Keratinocyte (primary cell): ENCODE measurements around the gene NAT10. TPM values are rescaled to one million over a fixed set of nuclear protein-coding genes. Genes with fewer than 3 reads are reported as not detected.

Source experiments
- DNase-seq: peaks from one replicate; pipeline ENCODE4 v3.0.0-alpha.2; 2011; ENCODE audit warnings: low read depth, missing footprints, low spot score
- FAIRE-seq: peaks from 2 replicates; lab custom pipeline; 2011; peaks lifted over from hg19 to GRCh38; lab: Jason Lieb, UNC
- H2AFZ ChIP-seq: 2 replicates; pipeline ENCODE4 v1.6.0; 2012; ENCODE audit warnings: low read length, control low read depth, inconsistent platforms; ENCODE audit not compliant: control insufficient read depth
- H3K27ac ChIP-seq: 2 replicates; pipeline ENCODE4 v1.5.1; 2011; ENCODE audit warnings: low read length; ENCODE audit not compliant: control insufficient read depth, insufficient read depth
- H3K27me3 ChIP-seq: 3 replicates; pipeline ENCODE4 v1.6.0; 2011; ENCODE audit warnings: low read length; ENCODE audit not compliant: control insufficient read depth, insufficient read depth; ENCODE audit errors: extremely low read depth
- H3K36me3 ChIP-seq, 2 experiments: 2 replicates in 1 of 2; 3 replicates in 1 of 2; pipeline ENCODE4 v1.5.1; 2011; ENCODE audit warnings: low read length in 2 of 2, mild to moderate bottlenecking in 1 of 2; ENCODE audit not compliant: control insufficient read depth in 2 of 2, insufficient read depth in 2 of 2; ENCODE audit errors: extremely low read depth in 1 of 2
- H3K4me1 ChIP-seq: 3 replicates; pipeline ENCODE4 v1.5.1; 2011; ENCODE audit warnings: low read length; ENCODE audit not compliant: control insufficient read depth, insufficient read depth; ENCODE audit errors: extremely low read depth
- H3K4me2 ChIP-seq: 3 replicates; pipeline ENCODE4 v1.6.0; 2011; ENCODE audit warnings: low read depth, low read length; ENCODE audit not compliant: control insufficient read depth, insufficient read depth; ENCODE audit errors: extremely low read depth
- H3K4me3 ChIP-seq, 3 experiments: fragments of 200-600 bp in 1 of 3; sonication (generic) in 1 of 3; 2 replicates in 2 of 3; 3 replicates in 1 of 3; pipeline ENCODE4 v1.5.1; 2011 to 2016; ENCODE audit warnings: low read length in 3 of 3, mild to moderate bottlenecking in 3 of 3, control low read depth in 2 of 3, inconsistent platforms in 1 of 3, low read depth in 1 of 3, mixed read lengths in 1 of 3, mixed run types in 1 of 3, moderate library complexity in 1 of 3; ENCODE audit not compliant: control insufficient read depth in 2 of 3, insufficient read depth in 2 of 3; ENCODE audit errors: extremely low read depth in 1 of 3
- H3K79me2 ChIP-seq: 2 replicates; pipeline ENCODE4 v1.6.0; 2012; ENCODE audit warnings: low read length; ENCODE audit not compliant: control insufficient read depth, insufficient read depth
- H3K9ac ChIP-seq: 3 replicates; pipeline ENCODE4 v1.6.0; 2011; ENCODE audit warnings: low read length; ENCODE audit not compliant: control insufficient read depth, insufficient read depth; ENCODE audit errors: extremely low read depth
- H3K9me1 ChIP-seq: 3 replicates; pipeline ENCODE4 v1.6.0; 2011; ENCODE audit warnings: low read length; ENCODE audit not compliant: control insufficient read depth, insufficient read depth; ENCODE audit errors: extremely low read depth
- H3K9me3 ChIP-seq: 2 replicates; pipeline ENCODE4 v1.5.1; 2012; ENCODE audit warnings: low read depth, low read length; ENCODE audit not compliant: control insufficient read depth
- H4K20me1 ChIP-seq: 3 replicates; pipeline ENCODE4 v1.6.0; 2011; ENCODE audit warnings: low read length; ENCODE audit not compliant: control insufficient read depth, insufficient read depth; ENCODE audit errors: extremely low read depth
- EZH2 ChIP-seq: IDR thresholded peaks from one replicate; pipeline ENCODE4 v1.6.1; 2012; ENCODE audit warnings: inconsistent platforms, mild to moderate bottlenecking, low read length, moderate library complexity
- dilution Hi-C: fragments of 300-500 bp; cut with MboI; formaldehyde crosslinking; loops from one replicate; pipeline ENCODE4 v1.7.0; 2020; ENCODE audit warnings: low sequenced_read_pairs; ENCODE audit not compliant: extremely low pct_ligation_motif_present
- polyA minus RNA-seq, 3 experiments: library from RNA; depleted of rRNA, polyadenylated mRNA; stranded (reverse); fragments of >200 nt; gene quantifications; 1 replicate in 1 of 3; 2 replicates in 1 of 3; 3 replicates in 1 of 3; pipeline ENCODE4 v1.2.3, GENCODE V29; 2011
- polyA plus RNA-seq, 5 experiments: library from polyadenylated mRNA; depleted of rRNA in 3 of 5; stranded (reverse) in 3 of 5; stranded (forward) in 1 of 5; unstranded in 1 of 5; fragments of >200 nt; gene quantifications; 1 replicate in 1 of 5; 2 replicates in 3 of 5; 3 replicates in 1 of 5; pipeline versions ENCODE4 v1.2.1 to v1.2.3, GENCODE V29; 2011 to 2012; ENCODE audit warnings: missing spikeins in 2 of 5, low read depth in 1 of 5, low replicate concordance in 1 of 5
- TF ChIP-seq, protein P1 (sequence below), 3 experiments: IDR thresholded peaks in 1 of 3; conservative IDR thresholded peaks in 1 of 3; optimal IDR thresholded peaks in 1 of 3; 2 replicates in 2 of 3; 3 replicates in 1 of 3; pipeline versions ENCODE3 to v1.5.1; 2011; ENCODE audit warnings: low read length in 3 of 3, mild to moderate bottlenecking in 3 of 3, moderate library complexity in 2 of 3, control low read depth in 1 of 3, inconsistent platforms in 1 of 3; ENCODE audit not compliant: insufficient read depth in 2 of 3; ENCODE audit errors: extremely low read depth in 1 of 3

The NAT10 gene
- polyA plus RNA-seq (36.1 to 44.0 TPM (median 42.1 TPM) in 3 replicates), polyA minus RNA-seq (66.2 to 70.0 TPM (median 68.5 TPM) in 3 replicates)
- polyA plus RNA-seq (2011; ENCODE audit: low read depth), result 199 TPM
- 23.8 and 24.8 TPM in 2 replicates for polyA plus RNA-seq (2011; cell fraction: cytosol; rRNA removed)
- 65.1 and 72.8 TPM in 2 replicates for polyA plus RNA-seq (2011; cell fraction: nucleus; rRNA removed)
- polyA plus RNA-seq (2012; ENCODE audit: low replicate concordance), result 24.5 and 39.6 TPM in 2 replicates
- polyA minus RNA-seq (2011; cell fraction: cytosol; rRNA and poly(A)+ RNA removed), result 34.9 TPM
- 47.1 and 73.1 TPM in 2 replicates for polyA minus RNA-seq (2011; cell fraction: nucleus; rRNA and poly(A)+ RNA removed)

DNA sequence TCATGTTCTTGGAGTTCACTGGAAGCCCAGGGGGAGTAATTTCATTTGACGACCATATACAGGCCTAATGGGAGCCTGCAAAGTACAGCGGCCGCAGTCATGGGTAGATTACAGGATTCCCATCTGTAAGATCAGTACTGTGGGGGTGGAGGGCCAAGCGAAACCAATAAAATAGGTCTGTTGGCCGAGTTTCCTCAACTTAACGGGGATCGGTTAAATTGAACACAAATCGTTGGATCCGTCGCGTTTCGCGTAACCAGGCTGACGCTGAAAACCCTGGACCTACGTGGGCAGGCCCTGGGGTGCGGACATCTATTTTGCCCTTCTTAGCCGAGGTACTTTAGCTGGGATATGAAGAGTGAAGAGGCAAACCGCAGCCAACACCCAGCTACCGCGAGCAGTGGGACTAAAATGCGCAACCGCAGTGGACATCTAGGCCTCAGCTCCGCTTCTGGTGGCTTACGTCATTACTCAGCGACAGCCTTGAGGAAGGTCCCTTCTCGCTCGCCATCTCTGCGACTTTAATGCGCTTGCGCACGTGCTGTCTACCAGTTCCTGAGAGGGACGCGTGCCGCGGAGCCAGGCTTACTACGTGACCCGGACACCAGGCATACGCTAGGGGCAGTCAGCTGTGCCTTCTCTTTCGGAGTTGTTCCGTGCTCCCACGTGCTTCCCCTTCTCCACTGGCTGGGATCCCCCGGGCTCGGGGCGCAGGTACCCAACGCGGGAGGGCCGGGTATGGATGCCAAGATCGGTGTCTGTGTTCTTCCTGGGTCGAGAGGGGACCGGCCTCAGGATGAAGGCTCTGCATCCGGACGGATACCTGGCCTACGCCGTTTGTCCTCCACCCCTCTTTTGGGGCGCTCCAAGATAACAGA is at the start of gene NAT10:
TSS of gene NAT10 (plus strand) at position 551 of the 878 bp plus-strand sequence. CDS start 2,597 bp downstream, outside the sequence.
- H2AFZ ChIP-seq, result peak within 1 kb of the TSS; percentile 92

DNA sequence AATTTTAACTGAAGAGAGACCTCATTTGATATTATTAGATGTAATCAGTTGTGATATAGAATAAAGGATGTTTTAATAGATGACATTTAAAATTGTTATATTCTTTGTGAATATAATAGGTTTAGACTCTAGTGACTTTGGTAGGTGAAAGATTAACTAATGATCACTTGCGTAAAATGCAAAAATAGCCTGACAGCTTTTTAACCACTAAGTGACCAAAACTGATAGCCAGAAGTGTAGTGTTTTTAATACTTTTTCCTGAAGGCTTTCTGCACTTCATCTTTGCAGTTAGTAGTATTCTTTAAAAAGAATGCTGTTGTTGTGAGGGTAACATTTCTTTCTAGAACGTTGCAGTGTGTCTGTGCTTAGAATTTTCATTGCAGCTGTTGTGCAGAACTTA is 48.8 kb upstream of the NAT10 start:
- TF ChIP-seq EZH2, result no peak
- TF ChIP-seq, protein P1, sequence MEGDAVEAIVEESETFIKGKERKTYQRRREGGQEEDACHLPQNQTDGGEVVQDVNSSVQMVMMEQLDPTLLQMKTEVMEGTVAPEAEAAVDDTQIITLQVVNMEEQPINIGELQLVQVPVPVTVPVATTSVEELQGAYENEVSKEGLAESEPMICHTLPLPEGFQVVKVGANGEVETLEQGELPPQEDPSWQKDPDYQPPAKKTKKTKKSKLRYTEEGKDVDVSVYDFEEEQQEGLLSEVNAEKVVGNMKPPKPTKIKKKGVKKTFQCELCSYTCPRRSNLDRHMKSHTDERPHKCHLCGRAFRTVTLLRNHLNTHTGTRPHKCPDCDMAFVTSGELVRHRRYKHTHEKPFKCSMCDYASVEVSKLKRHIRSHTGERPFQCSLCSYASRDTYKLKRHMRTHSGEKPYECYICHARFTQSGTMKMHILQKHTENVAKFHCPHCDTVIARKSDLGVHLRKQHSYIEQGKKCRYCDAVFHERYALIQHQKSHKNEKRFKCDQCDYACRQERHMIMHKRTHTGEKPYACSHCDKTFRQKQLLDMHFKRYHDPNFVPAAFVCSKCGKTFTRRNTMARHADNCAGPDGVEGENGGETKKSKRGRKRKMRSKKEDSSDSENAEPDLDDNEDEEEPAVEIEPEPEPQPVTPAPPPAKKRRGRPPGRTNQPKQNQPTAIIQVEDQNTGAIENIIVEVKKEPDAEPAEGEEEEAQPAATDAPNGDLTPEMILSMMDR (optimal IDR thresholded peaks at IDR 0.05 in 1 of 3, IDR thresholded peaks at IDR 0.05 in 1 of 3, conservative IDR thresholded peaks at IDR 0.05 in 1 of 3; ENCODE audit: extremely low read depth in 1 of 3, insufficient read depth in 2 of 3, low read length in 3 of 3), result no peak
- Histone ChIP-seq H3K27me3 (no peaks in the 10 kb centered on the region), H3K9ac (no peak overlapping the region), H4K20me1 (peaks cover 17% of the 10 kb centered on the region), H3K4me2 (peak overlapping the region; percentile 29), H3K9me1 (no peaks in the 10 kb centered on the region), H3K4me3 (no peak overlapping the region), H2AFZ (no peak overlapping the region), H3K79me2 (peaks cover 95% of the 10 kb centered on the region), H3K9me3 (no peaks in the 10 kb centered on the region), H3K4me1 (peaks cover 15% of the 10 kb centered on the region), H3K27ac (no peak overlapping the region), H3K36me3 (peaks cover 5 to 6% of the 10 kb centered on the region in 2 experiments)
- dilution Hi-C loops, result no loop called here
- no peak for FAIRE-seq
- DNase-seq, result no peak

More for the DNA sequence above, at the start of gene NAT10:
- TF ChIP-seq, protein P1 (optimal IDR thresholded peaks at IDR 0.05 in 1 of 3, IDR thresholded peaks at IDR 0.05 in 1 of 3, conservative IDR thresholded peaks at IDR 0.05 in 1 of 3; ENCODE audit: extremely low read depth in 1 of 3, insufficient read depth in 2 of 3, low read length in 3 of 3), result peak in 1 of 3 experiments; percentile 22
- TF ChIP-seq EZH2, result no peak
- FAIRE-seq (peak; percentile 93), DNase-seq (peak; percentile 95)
- H3K4me3 ChIP-seq, result peak within 1 kb of the TSS; percentile 69 to 81 (median 71)
- H3K36me3 ChIP-seq, result peaks cover 14 to 24% of the 10 kb centered on the region in 2 experiments
- peak within 1 kb of the TSS; percentile 98 for H3K4me2 ChIP-seq
- H3K4me1 ChIP-seq, result peaks cover 9% of the 10 kb centered on the region
- H4K20me1 ChIP-seq, result no peaks in the 10 kb centered on the region
- peak within 1 kb of the TSS; percentile 96 for H3K27ac ChIP-seq
- H3K9me1 ChIP-seq, result no peaks in the 10 kb centered on the region
- H3K9ac ChIP-seq, result peak within 1 kb of the TSS; percentile 97
- dilution Hi-C loops, result no loop called here
- no peaks in the 10 kb centered on the region for H3K9me3 ChIP-seq
- H3K79me2 ChIP-seq, result peaks cover 39% of the 10 kb centered on the region
- H3K27me3 ChIP-seq, result no peaks in the 10 kb centered on the region
